ENCODE results near the gene PDE8B.

DNA sequence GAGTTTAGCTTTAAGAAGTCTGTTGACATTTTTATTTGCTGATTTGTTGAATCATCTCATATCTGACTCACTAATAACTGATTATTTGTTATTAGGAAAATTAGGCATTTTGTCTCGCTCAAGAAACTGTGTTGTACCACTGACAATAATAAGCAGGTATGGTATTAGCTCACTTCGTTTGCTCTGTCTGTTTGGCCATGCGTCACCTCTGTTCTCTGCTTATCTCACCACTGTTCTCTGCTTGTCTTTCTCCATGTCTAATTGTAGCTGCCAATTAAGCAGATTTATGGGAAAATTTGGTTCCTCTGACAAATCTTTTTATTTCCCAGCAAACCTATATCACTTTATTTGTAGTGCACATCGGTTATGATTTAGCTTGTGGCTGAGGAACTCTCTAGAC lies 142.8 kb downstream of the PDE8B start:
- TF ChIP-seq, protein P1, sequence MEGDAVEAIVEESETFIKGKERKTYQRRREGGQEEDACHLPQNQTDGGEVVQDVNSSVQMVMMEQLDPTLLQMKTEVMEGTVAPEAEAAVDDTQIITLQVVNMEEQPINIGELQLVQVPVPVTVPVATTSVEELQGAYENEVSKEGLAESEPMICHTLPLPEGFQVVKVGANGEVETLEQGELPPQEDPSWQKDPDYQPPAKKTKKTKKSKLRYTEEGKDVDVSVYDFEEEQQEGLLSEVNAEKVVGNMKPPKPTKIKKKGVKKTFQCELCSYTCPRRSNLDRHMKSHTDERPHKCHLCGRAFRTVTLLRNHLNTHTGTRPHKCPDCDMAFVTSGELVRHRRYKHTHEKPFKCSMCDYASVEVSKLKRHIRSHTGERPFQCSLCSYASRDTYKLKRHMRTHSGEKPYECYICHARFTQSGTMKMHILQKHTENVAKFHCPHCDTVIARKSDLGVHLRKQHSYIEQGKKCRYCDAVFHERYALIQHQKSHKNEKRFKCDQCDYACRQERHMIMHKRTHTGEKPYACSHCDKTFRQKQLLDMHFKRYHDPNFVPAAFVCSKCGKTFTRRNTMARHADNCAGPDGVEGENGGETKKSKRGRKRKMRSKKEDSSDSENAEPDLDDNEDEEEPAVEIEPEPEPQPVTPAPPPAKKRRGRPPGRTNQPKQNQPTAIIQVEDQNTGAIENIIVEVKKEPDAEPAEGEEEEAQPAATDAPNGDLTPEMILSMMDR (IDR thresholded peaks at IDR 0.05; ENCODE audit: borderline replicate concordance, extremely low read depth, low read length, poor library complexity, severe bottlenecking), result no peak
- TF ChIP-seq EZH2 (IDR thresholded peaks at IDR 0.05; ENCODE audit: borderline replicate concordance, low read depth, low read length, severe bottlenecking), result no peak
